Lower leg skin (tissue), 4 donors: ENCODE data around the gene RASEF. TPM values are rescaled to one million over a fixed set of nuclear protein-coding genes. Genes with fewer than 3 reads are reported as not detected.

Experiments used
- DNase-seq, 2 donors: peaks; one replicate each; pipeline ENCODE4 v3.0.0-alpha.2; 2019; ENCODE audit warnings: low spot score in 2 of 2
- H3K4me3 ChIP-seq: fragments of 200-600 bp; sonication (generic); 2 replicates; pipeline ENCODE4 v1.5.1; 2017; ENCODE audit warnings: mild to moderate bottlenecking, low read depth; ENCODE audit not compliant: poor library complexity, severe bottlenecking
- CTCF ChIP-seq, 3 donors: fragments of 450-650 bp; IDR thresholded peaks; one replicate each; pipeline ENCODE4 v1.5.1; 2016; ENCODE audit warnings: antibody characterized with exemption in 3 of 3, mild to moderate bottlenecking in 3 of 3, moderate library complexity in 2 of 3
- POLR2A ChIP-seq, 2 donors: fragments of 450-650 bp; IDR thresholded peaks; one replicate each; pipeline ENCODE4 v1.6.1; 2016 to 2017; ENCODE audit warnings: antibody characterized with exemption in 2 of 2, mild to moderate bottlenecking in 1 of 2, moderate library complexity in 1 of 2
- WGBS, 2 donors: methylation state at CpG; one replicate each; pipeline ENCODE4 v1.1.5; 2018; 5-methylcytosine and 5-hydroxymethylcytosine counted together
- intact Hi-C: fragments of 100-400 bp; cut with DNase I; formaldehyde crosslinking; loops from one replicate; pipeline ENCODE4 v1.15.0; 2023; ENCODE audit warnings: low total_unique reads
- total RNA-seq, 4 donors: library from RNA; depleted of rRNA; stranded (reverse); fragments of >200 nt; gene quantifications; one replicate each; pipeline ENCODE4 v1.1.0, GENCODE V29; 2016

RASEF gene
- total RNA-seq, 4 donors from 2014 or later, result 2.7 to 4.8 (median 3.3) TPM

DNA sequence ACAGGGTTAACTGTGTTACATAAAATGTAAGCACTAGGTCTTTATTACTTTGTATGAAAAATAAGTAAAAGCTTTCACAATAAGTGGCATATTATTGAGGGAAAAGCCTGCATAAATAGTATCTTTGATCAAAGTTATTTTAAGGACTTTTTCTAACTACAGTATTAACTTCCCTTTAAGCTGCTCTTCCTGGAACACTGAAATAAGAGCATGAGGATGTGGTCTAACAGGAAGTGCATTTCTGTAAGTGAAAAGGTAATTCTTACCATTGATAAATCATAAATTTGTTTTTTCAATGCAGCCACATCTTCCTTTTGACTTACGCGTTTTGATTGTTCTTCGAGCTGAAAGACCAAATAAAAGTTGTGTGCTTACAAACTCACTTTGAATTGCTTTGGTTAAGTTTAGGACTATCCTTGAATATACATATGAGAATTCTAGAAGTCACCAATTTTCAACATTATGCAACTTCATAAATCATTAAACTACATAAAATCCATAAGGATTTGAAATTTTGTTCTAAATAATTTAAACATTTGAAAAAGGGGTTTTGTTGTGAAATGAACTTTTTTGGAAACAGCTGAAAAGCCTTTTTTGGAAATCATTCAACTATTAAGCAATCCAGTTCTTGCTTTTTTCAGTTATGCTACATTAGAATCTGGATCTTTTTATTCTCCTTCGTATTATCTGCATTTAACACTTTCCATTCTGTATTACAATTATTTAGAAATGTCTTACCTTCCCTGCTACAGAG lies 50.6 kb downstream of the RASEF start:
- no peak for DNase-seq
- 28 to 36% methylated on average over 4 of the region's 4 CpGs for WGBS, 2 donors
- intact Hi-C loops, result no loop called here
- no peak for TF ChIP-seq CTCF (IDR thresholded peaks at IDR 0.05)
- no peak for TF ChIP-seq POLR2A (IDR thresholded peaks at IDR 0.05)
- H3K4me3 ChIP-seq, result no peak overlapping the region

GRCh38 chr9:83011611-83012010 lies 51.3 kb downstream of the RASEF start:
- intact Hi-C loops, result no loop called here
- TF ChIP-seq CTCF (IDR thresholded peaks at IDR 0.05) (no peak), POLR2A (IDR thresholded peaks at IDR 0.05) (no peak)
- no peak overlapping the region for H3K4me3 ChIP-seq
- DNase-seq, result no peak

GRCh38 chr9:83007521-83008300 lies 55.2 kb downstream of the RASEF start:
- TF ChIP-seq POLR2A (IDR thresholded peaks at IDR 0.05) (no peak), CTCF (IDR thresholded peaks at IDR 0.05) (no peak)
- intact Hi-C loops, result no loop called here
- no peak overlapping the region for H3K4me3 ChIP-seq
- WGBS, 2 donors, result 86 to 88% methylated on average over 9 of the region's 9 CpGs
- no peak for DNase-seq

- H3K4me3 ChIP-seq, result no peak overlapping the region
- no peak for DNase-seq
- intact Hi-C loops, result no loop called here
- TF ChIP-seq CTCF (IDR thresholded peaks at IDR 0.05) (no peak), POLR2A (IDR thresholded peaks at IDR 0.05) (no peak)
Observed at GRCh38 chr9:83006378-83006777, 56.6 kb downstream of the RASEF start.

GRCh38 chr9:83005963-83006362 lies 57.0 kb downstream of the RASEF start:
- intact Hi-C loops, result no loop called here
- 88 to 91% methylated on average over 2 of the region's 2 CpGs for WGBS, 2 donors
- no peak for DNase-seq
- TF ChIP-seq POLR2A (IDR thresholded peaks at IDR 0.05), result no peak
- no peak overlapping the region for H3K4me3 ChIP-seq

GRCh38 chr9:83005361-83005760 lies 57.6 kb downstream of the RASEF start:
- 89 to 90% methylated on average over 1 of the region's 1 CpG for WGBS, 2 donors
- no peak for DNase-seq
- H3K4me3 ChIP-seq, result no peak overlapping the region
- intact Hi-C loops, result no loop called here
- no peak for TF ChIP-seq POLR2A (IDR thresholded peaks at IDR 0.05)
- TF ChIP-seq CTCF (IDR thresholded peaks at IDR 0.05), result no peak
